KOPT-K1 (cell line): ENCODE data around the gene RNF150.
"Not testable (repeated sequence)": the region's sequence is repeated elsewhere in the genome, so short reads cannot be mapped to it uniquely, and the experiment has no call there.

ENCODE experiments used
- H3K27ac ChIP-seq: fragments of 200-600 bp; sonication (generic); 2 replicates; pipeline ENCODE4 v1.5.1; 2016; ENCODE audit warnings: antibody characterized with exemption, mild to moderate bottlenecking, low read depth, low read length; ENCODE audit not compliant: poor library complexity, severe bottlenecking
- H3K36me3 ChIP-seq: fragments of 200-600 bp; sonication (generic); 2 replicates; pipeline ENCODE4 v1.5.1; 2017; ENCODE audit warnings: antibody characterized with exemption, mild to moderate bottlenecking, low read length, moderate library complexity; ENCODE audit not compliant: insufficient read depth
- H3K9me3 ChIP-seq: fragments of 200-600 bp; sonication (generic); 2 replicates; pipeline ENCODE4 v1.5.1; 2017; ENCODE audit warnings: antibody characterized with exemption, low read length, mild to moderate bottlenecking; ENCODE audit not compliant: insufficient read depth, poor library complexity, severe bottlenecking

Gene RNF150

DNA sequence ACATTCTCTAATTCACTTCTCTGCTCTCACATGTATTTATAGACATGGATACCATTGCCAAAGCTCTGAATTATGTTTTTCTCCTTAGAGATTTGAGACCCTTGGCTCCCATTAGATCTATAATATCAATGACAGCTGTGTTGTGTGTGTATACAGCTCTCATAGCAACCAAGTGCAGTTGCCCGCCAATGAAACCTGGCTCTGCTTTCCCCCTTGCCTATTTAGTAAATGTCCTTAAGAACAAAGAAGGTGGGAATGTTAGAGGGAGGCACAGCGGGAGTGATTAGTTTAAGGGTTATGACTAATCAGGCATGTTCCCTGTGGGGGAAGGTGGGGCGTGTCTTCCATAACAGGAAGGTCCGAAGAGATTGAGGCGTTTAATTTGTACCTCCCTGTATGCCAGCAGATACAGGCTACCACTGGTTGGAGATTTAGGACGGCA lies 276.6 kb downstream of the RNF150 start:
- Histone ChIP-seq H3K9me3 (no peaks in the 10 kb centered on the region), H3K36me3 (no peaks in the 10 kb centered on the region), H3K27ac (no peak overlapping the region)

DNA sequence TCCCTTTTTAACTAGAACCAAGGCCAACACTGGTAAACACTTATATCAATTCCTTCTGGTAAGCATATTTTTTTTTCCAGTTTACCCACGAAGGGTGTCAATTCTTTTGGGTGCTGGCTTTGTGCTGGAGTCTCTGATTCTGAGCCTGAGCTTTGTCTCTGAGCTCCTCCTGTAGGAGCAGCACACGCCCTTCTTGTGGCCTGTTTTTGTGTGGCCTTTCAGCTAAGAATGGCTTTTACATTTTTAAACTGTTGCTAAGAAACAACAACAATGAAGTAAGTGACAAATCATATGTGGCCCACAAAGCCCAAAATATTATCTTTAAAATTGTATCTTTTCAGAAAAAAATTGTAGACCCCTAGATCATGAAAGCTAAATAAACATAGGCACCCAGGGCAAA lies 279.1 kb downstream of the RNF150 start:
- Histone ChIP-seq H3K9me3 (no peaks in the 10 kb centered on the region), H3K36me3 (no peaks in the 10 kb centered on the region), H3K27ac (no peak overlapping the region)

DNA sequence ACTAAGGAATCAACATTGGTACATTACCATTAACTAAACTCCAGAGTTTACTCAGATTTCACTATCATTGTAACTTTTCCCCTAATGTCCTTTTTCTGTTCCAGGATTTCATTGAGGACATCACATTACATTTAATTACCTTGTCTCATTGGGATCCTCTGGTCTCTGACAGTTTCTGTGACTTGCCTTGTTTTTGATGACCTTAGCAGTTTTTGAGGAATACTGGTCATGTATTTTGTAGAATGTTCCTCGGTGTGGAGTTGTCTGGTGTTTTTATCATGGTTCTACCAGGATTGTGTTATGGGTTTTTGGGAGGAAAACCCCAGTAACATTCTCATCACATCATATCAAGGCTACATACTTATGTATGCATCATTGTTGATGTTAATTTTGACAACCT lies 281.5 kb downstream of the RNF150 start:
- H3K27ac ChIP-seq, result no peak overlapping the region
- H3K9me3 ChIP-seq, result no peaks in the 10 kb centered on the region
- no peaks in the 10 kb centered on the region for H3K36me3 ChIP-seq

DNA sequence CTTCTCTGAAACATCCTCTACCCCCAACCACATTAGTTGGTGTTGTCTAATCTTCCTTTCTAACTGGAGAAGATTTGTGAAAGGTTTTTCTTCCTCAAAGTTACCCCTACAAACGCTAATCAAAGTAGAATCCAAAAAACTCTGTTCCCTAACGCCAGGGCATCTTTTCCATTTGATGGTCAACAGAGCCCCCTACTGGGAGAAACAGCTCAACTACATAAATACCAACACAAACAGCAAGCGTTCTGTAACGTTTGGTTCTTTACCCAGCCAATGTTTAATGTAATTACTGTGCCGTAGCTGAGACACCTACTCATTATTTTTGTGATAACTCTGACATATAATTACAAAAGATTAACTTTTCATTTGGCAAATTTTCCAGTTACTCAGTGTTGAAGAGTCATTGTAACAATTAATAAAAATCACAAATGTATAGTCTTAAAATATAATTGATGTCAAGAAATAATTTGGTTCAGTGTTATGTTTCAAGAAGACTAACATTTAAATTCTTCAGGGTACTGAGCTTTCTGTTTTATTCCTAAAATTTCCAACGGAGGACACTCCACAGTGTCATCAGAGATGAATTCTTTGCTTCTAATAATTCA lies 282.1 kb downstream of the RNF150 start:
- Histone ChIP-seq H3K27ac (no peak overlapping the region), H3K9me3 (no peaks in the 10 kb centered on the region), H3K36me3 (no peaks in the 10 kb centered on the region)

DNA sequence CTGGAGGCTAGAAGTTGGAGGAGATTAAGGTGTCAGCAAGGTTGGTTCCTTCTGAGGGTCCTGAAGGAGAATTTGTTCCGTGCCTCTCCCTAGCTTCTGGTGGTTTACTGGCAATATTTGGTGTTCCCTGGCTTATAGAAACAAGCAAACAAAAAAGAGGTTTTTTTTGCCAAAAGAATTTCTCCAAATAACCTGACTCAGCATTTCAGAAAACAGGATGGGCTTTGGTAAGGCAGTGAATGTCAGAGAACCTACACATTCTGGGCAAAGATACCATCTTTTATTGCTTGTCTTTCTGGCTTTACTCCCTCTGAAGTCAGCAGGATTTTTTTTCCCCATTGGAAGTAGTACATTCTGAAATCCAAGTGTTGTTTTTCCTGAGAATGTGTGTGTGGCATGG lies 283.7 kb downstream of the RNF150 start:
- no peaks in the 10 kb centered on the region for H3K9me3 ChIP-seq
- no peaks in the 10 kb centered on the region for H3K36me3 ChIP-seq
- H3K27ac ChIP-seq, result no peak overlapping the region

DNA sequence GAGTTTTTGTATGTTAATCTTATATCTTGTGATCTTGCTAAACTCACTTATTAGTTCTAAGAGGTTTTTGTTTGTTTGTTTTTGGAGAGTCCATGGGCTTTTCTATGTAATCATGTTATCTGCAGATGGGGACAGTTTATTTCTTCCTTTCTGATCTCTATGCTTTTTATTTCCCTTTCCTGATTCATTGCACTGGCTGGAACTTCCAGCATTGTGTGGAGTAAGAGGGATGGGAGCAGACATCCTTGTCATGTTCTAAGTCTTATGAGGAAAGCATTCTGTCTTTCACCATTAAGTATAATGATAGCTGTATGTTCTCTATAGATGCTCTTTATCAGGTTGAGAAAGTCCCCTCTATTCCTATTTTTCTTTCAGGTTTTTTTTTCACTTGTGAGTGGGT lies 286.5 kb downstream of the RNF150 start:
- no peaks in the 10 kb centered on the region for H3K9me3 ChIP-seq
- H3K36me3 ChIP-seq, result no peaks in the 10 kb centered on the region
- no peak overlapping the region for H3K27ac ChIP-seq

DNA sequence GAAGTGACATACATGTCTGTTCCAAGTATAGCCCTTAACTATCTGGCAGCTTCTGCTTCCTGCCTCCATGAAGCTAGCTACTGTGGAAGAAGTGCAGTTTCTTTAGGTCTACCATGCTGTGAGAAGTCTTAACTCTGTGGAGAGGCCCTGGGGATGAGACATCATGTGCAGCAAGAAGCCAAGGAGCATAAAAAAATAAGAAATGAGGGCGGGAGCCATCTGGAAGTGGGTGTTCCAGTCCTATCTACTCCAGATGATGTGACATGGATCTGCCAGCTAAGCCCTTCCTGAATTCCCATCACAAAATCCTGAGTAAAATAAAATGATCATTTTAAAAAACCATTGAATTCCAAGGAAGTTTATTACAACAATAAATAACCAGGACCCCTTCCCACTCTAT lies 289.2 kb downstream of the RNF150 start:
- Histone ChIP-seq H3K27ac (no peak overlapping the region), H3K9me3 (no peaks in the 10 kb centered on the region), H3K36me3 (no peaks in the 10 kb centered on the region)

DNA sequence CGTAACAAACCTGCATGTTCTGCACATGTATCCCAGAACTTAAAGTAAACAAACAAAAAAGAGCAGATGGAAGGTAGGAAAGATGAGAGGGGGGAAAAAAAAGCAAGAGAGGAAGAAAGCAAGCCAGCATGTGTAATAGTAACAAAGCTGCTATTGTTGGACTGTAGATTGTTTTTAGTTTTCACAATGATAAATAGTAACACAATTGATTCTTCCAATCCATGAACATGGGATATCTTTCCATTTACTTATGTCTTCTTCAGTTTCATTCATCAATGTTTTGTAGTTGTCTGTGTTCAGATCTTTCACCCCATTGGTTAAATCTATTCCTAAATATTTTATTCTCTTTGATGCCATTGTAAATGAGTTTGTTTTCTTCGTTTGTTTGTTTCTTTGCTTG lies 292.1 kb downstream of the RNF150 start:
- Histone ChIP-seq H3K27ac (no peak overlapping the region), H3K36me3 (no peaks in the 10 kb centered on the region), H3K9me3 (no peaks in the 10 kb centered on the region)

DNA sequence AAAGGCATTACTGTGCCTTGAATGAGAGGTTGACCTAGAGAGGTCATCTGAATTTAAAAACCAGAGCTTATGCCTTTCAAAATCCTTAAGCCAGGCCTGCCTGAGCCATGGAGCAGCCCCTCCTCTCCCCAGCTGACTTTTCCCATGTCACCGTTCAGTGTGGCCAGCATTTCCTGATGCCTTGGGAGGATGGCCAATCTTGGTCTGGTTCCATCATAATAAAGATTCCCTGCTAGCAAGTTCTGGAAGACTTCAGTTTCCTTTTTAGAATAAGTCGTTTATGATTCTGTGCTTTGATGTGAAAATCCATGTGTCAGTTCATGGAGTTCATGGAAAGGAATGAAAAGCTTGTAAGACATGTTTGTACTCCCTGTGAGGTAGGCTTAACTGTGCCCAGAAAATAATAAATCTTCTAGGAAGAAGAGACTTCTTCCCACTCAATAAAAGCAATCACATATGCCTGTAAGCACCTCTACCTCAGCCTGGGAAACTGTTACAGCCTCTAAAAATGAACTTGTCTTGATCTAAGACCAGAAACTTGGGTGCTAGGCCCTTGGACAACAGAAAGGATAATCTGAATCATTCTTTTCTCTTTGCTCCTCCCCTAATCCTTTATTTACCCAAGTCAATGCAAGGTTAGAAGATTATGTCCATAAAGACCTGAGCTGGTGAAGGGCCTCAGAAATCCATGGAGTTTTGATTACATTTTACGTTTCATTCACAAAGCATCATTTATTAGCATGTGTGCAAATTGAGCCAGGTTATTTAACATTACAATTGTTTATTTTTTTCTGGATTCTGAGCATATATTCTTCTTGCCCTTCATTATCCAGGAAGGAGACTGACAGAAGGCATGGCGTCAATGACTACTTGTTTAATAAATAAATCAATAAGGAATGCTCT lies 293.1 kb downstream of the RNF150 start:
- H3K9me3 ChIP-seq, result no peaks in the 10 kb centered on the region
- no peaks in the 10 kb centered on the region for H3K36me3 ChIP-seq
- no peak overlapping the region for H3K27ac ChIP-seq

DNA sequence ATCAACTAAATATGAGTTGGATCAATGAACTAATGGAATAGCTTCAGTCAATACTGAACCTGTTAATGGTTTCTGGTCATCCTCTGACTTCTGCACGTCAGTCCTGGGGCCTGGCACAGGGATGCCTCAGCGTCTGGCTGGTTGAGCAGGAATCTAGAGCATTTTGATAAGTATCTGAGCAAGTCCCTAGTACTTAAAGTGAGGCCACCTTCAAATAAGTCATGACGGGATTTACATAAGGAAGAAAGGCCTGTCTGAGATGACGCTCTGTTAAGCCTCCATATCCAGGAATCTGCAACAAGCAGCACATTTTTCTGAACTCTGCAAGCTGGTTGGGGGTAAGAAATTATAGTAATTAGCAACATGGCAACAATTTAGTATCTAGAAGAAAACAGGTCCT lies 293.9 kb downstream of the RNF150 start:
- Histone ChIP-seq H3K36me3 (no peaks in the 10 kb centered on the region), H3K27ac (no peak overlapping the region), H3K9me3 (no peaks in the 10 kb centered on the region)

DNA sequence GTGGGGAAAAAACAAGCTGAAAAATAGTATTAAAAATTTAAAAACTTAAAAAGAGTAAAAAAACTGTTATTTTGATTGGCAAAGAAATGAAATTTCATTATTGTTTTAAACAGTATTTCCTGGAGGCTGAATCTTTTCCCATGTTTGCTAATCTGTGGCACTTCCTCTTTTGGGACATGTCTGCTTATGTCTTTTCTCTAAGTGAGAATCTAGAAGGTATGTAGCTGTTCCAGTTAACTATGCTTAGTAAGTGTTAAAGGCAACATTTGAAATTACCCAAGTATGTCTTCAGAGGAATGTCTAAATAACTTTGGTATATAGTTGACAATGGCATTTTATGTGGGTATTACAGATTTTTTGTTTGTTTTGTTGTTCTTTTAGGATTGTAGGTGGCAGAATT lies 295.5 kb downstream of the RNF150 start:
- Histone ChIP-seq H3K27ac (no peak overlapping the region), H3K36me3 (no peaks in the 10 kb centered on the region), H3K9me3 (no peaks in the 10 kb centered on the region)

DNA sequence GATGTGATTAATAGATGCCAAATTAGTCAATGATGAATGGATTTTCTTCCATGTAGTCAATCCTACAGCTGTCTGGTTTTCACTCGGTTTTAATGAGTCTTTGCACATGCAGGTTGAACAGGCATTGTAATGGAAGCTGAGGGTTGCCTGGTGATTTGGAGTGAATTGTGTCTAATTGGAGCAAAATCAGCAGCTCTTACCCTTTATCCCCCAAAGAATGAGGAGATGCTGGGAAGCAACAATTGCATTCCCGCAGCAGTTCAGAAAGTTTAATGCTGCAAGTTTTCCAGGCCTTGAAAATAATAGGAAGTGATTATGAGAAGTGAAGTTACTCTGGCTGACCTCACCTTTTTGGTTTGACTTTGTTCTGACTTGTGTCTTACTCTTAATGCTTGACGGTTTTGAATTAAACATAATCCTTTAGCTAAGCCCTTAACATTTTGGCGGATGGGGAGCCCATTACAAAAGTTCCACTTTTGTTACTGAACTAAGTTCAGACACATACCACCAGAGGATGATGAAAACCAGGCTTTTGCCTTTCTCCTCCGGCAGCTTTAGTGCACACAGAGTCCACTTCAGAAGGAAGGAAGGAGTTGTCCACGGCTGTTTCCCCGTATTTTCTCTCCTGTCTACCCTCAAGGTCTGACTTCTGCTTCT lies 298.3 kb downstream of the RNF150 start:
- no peak overlapping the region for H3K27ac ChIP-seq
- H3K9me3 ChIP-seq, result no peaks in the 10 kb centered on the region
- H3K36me3 ChIP-seq, result no peaks in the 10 kb centered on the region

DNA sequence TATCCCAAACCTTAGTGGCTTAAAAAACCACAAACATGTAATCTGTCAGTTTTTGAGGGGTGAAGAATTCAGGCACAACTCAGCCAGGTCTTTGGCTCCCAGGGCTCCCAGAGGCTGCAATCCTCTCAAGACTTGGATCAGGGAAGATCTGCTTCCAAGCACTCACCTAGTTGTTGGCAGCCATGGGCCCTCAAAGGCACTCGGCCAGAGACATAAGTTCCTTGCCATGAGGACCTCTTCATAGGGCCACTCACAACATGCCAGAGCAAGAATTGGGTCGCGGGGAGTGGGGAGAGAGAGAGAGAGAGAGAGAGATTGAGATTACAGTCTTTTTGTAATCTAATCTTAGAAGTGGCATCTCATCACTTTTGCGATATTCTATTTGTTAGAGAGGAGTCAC lies 300.0 kb downstream of the RNF150 start:
- no peaks in the 10 kb centered on the region for H3K36me3 ChIP-seq
- no peaks in the 10 kb centered on the region for H3K9me3 ChIP-seq
- H3K27ac ChIP-seq, result no peak overlapping the region

DNA sequence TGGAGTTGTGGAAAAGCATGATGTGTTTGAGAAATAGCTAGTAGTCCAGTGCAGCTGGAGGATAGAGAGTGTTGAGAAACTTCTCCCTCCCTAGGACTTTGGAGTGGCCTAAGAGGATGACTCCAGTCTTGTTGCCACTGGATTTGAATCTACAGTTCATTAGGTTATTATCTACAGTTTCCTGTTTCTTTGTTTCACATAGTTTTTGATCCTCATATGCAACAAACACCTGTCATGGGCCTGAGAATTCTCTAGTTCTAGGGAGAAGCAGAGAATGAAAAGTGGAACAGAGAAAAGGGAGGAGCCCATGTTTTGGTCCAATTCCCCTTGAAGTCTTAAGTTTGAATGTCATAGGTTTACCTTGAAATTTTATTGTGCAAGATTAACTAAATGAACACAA lies 303.4 kb downstream of the RNF150 start:
- H3K27ac ChIP-seq, result no peak overlapping the region
- H3K36me3 ChIP-seq, result no peaks in the 10 kb centered on the region
- H3K9me3 ChIP-seq, result no peaks in the 10 kb centered on the region

DNA sequence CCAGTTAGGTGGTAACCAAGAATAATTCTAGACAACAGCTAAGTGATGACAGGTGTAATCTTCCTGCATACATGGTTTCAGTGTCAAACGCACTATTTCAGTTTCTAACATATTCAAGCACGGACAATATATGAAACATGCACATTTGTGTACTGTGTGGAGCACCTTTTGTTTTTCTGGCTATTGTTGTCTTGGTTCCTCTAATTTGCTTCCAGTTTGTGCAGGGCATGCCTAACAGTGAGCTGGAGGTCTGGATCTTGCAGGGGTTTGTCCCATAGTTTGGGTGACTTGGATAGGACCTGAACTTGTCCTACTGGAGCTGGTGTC lies 306.6 kb downstream of the RNF150 start:
- no peaks in the 10 kb centered on the region for H3K9me3 ChIP-seq
- H3K27ac ChIP-seq, result no peak overlapping the region

DNA sequence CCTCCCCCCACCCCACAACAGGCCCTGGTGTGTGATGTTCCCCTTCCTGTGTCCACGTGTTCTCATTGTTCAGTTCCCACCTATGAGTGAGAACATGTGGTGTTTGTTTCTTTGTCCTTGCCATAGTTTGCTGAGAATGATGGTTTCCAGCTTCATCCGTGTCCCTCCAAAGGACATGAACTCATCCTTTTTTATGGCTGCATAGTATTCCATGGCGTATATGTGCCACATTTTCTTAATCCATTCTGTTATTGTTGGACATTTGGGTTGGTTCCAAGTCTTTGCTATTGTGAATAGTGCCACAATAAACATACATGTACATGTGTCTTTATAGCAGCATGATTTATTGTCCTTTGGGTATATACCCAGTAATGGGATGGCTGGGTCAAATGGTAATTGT lies 312.7 kb downstream of the RNF150 start:
- H3K9me3 ChIP-seq, H3K27ac ChIP-seq, H3K36me3 ChIP-seq: not testable (repeated sequence)

More for the DNA sequence above, 306.6 kb downstream of the RNF150 start:
- no peaks in the 10 kb centered on the region for H3K36me3 ChIP-seq
